Liver (tissue), 9 donors: Measurements from ENCODE around the gene YARS2. TPM values are rescaled to one million over a fixed set of nuclear protein-coding genes. Genes with fewer than 3 reads are reported as not detected.

Source experiments
- DNase-seq: peaks from one replicate; pipeline ENCODE4 v3.0.0-alpha.2; 2017; ENCODE audit warnings: low spot score
- H3K27ac ChIP-seq, 2 donors: one replicate each; pipeline ENCODE4 v1.7.0; 2013; ENCODE audit warnings: inconsistent platforms in 2 of 2, low read length in 2 of 2, control low read depth in 1 of 2, low read depth in 1 of 2, mild to moderate bottlenecking in 1 of 2
- H3K27me3 ChIP-seq, 4 donors: one replicate each; pipeline versions ENCODE4 v1.6.1 to v1.7.0; 2013; ENCODE audit warnings: low read length in 3 of 4, inconsistent platforms in 1 of 4, mild to moderate bottlenecking in 1 of 4, moderate library complexity in 1 of 4; ENCODE audit not compliant: control insufficient read depth in 4 of 4, insufficient read depth in 4 of 4
- H3K36me3 ChIP-seq, 4 donors: one replicate each; pipeline versions ENCODE4 v1.6.1 to v1.7.0; 2013; ENCODE audit warnings: low read length in 3 of 4, mild to moderate bottlenecking in 3 of 4, low read depth in 1 of 4, moderate library complexity in 1 of 4; ENCODE audit not compliant: control insufficient read depth in 4 of 4, insufficient read depth in 3 of 4
- H3K4me1 ChIP-seq, 4 donors: one replicate each; pipeline versions ENCODE4 v1.6.1 to v1.7.0; 2013; ENCODE audit warnings: low read length in 3 of 4, mild to moderate bottlenecking in 3 of 4, moderate library complexity in 1 of 4; ENCODE audit not compliant: control insufficient read depth in 4 of 4, insufficient read depth in 4 of 4
- H3K4me3 ChIP-seq, 3 donors: one replicate each; pipeline versions ENCODE4 v1.6.1 to v1.7.0; 2013; ENCODE audit warnings: low read length in 3 of 3, control low read depth in 1 of 3, low read depth in 1 of 3, mild to moderate bottlenecking in 1 of 3
- H3K9ac ChIP-seq, 2 donors: one replicate each; pipeline ENCODE4 v1.7.0; 2013; ENCODE audit warnings: low read length in 2 of 2, mild to moderate bottlenecking in 2 of 2, moderate library complexity in 2 of 2, control low read depth in 1 of 2, low read depth in 1 of 2
- H3K9me3 ChIP-seq, 4 donors: one replicate each; pipeline versions ENCODE4 v1.6.1 to v1.7.0; 2013; ENCODE audit warnings: low read length in 3 of 4; ENCODE audit not compliant: control insufficient read depth in 4 of 4
- ATF3 ChIP-seq: IDR thresholded peaks from 2 replicates; pipeline ENCODE4 v1.6.1; 2016; ENCODE audit warnings: antibody characterized with exemption
- CTCF ChIP-seq: fragments of 150-350 bp; IDR thresholded peaks from 2 replicates; pipeline ENCODE4 v1.5.1; 2017; ENCODE audit warnings: improper control_type of control experiment, low read depth, low read length; ENCODE audit not compliant: missing input control
- EGR1 ChIP-seq, 2 donors: IDR thresholded peaks; 2 replicates each; pipeline ENCODE4 v1.6.1; 2016 to 2018; ENCODE audit warnings: antibody characterized with exemption in 2 of 2, low read depth in 2 of 2
- FOXA1 ChIP-seq: IDR thresholded peaks from 2 replicates; pipeline ENCODE4 v1.6.1; 2016; ENCODE audit warnings: antibody characterized with exemption
- FOXA2 ChIP-seq: IDR thresholded peaks from 2 replicates; pipeline ENCODE4 v1.6.1; 2016; ENCODE audit warnings: antibody characterized with exemption
- GABPA ChIP-seq, 2 donors: IDR thresholded peaks in 1 of 2; conservative IDR thresholded peaks in 1 of 2; 2 replicates each; pipeline ENCODE4 v1.6.1; 2016; ENCODE audit warnings: antibody characterized with exemption in 2 of 2, mild to moderate bottlenecking in 1 of 2, moderate library complexity in 1 of 2
- HNF4A ChIP-seq, 2 donors: conservative IDR thresholded peaks; 2 replicates each; pipeline ENCODE4 v1.6.1; 2016; ENCODE audit warnings: antibody characterized with exemption in 2 of 2, mild to moderate bottlenecking in 2 of 2
- HNF4G ChIP-seq: IDR thresholded peaks from 2 replicates; pipeline ENCODE4 v1.6.1; 2016; ENCODE audit warnings: antibody characterized with exemption
- MAX ChIP-seq: IDR thresholded peaks from 2 replicates; pipeline ENCODE4 v1.6.1; 2016; ENCODE audit warnings: antibody characterized with exemption
- NR2F2 ChIP-seq: IDR thresholded peaks from 2 replicates; pipeline ENCODE4 v1.6.1; 2016; ENCODE audit warnings: antibody characterized with exemption
- RAD21 ChIP-seq, 2 donors: IDR thresholded peaks; 2 replicates each; pipeline ENCODE4 v1.6.1; 2016; ENCODE audit warnings: antibody characterized with exemption in 2 of 2, mild to moderate bottlenecking in 2 of 2
- REST ChIP-seq: IDR thresholded peaks from 2 replicates; pipeline ENCODE4 v1.6.1; 2016; ENCODE audit warnings: antibody characterized with exemption, mild to moderate bottlenecking
- RXRA ChIP-seq, 2 donors: IDR thresholded peaks; 2 replicates each; pipeline ENCODE4 v1.6.1; 2017 to 2018; ENCODE audit warnings: antibody characterized with exemption in 2 of 2, mild to moderate bottlenecking in 1 of 2
- SP1 ChIP-seq: IDR thresholded peaks from 2 replicates; pipeline ENCODE4 v1.6.1; 2018; ENCODE audit warnings: antibody characterized with exemption, mild to moderate bottlenecking
- TAF1 ChIP-seq: conservative IDR thresholded peaks from 2 replicates; pipeline ENCODE4 v1.6.1; 2016; ENCODE audit warnings: antibody characterized with exemption, mild to moderate bottlenecking
- ZBTB33 ChIP-seq: IDR thresholded peaks from 2 replicates; pipeline ENCODE4 v1.6.1; 2016; ENCODE audit warnings: antibody characterized with exemption
- WGBS: extraction: QIAGEN DNeasy Blood & Tissue Kit; methylation state at CpG from one replicate; pipeline ENCODE4 v1.1.7; 2013; 5-methylcytosine and 5-hydroxymethylcytosine counted together
- polyA plus RNA-seq, 2 donors: library from polyadenylated mRNA; stranded (reverse) in 1 of 2; unstranded in 1 of 2; fragments of 200-250 nt in 1 of 2; fragments of >200 nt in 1 of 2; fragmentation: Nextera tagmentation in 1 of 2; extraction: Ambion mirVana in 1 of 2; gene quantifications; one replicate each; pipeline versions ENCODE4 v1.2.1 to v1.2.3, GENCODE V29; 2013 to 2015
- total RNA-seq, 2 donors: library from RNA; depleted of rRNA; stranded (reverse); fragments of >200 nt; gene quantifications; one replicate each; pipeline ENCODE4 v1.2.3, GENCODE V29; 2014
- donor health status: healthy.
- donor health status: healthy.
- donor health status: healthy.
- donor health status: healthy.
- donor health status: healthy.

YARS2 gene
- total and polyA plus RNA-seq, 4 donors: 7.4 to 16.4 (median 10.4) TPM

- no peak overlapping the region for H3K4me3 ChIP-seq
- no peak for DNase-seq
- H3K27ac ChIP-seq: no peak overlapping the region
- H3K9ac ChIP-seq: no peak overlapping the region
- no peaks in the 10 kb centered on the region for H3K27me3 ChIP-seq
- H3K36me3 ChIP-seq: no peaks in the 10 kb centered on the region
- 83% methylated on average over 6 of the region's 6 CpGs for WGBS
- TF ChIP-seq RXRA (IDR thresholded peaks at IDR 0.05): no peak
- no peak for TF ChIP-seq ZBTB33
- no peak for TF ChIP-seq RAD21 (IDR thresholded peaks at IDR 0.05)
- no peak for TF ChIP-seq REST
- TF ChIP-seq GABPA (IDR thresholded peaks at IDR 0.05 in 1 of 2, conservative IDR thresholded peaks at IDR 0.05 in 1 of 2): no peak
- no peak for TF ChIP-seq SP1
- no peak for TF ChIP-seq MAX
- no peak for TF ChIP-seq FOXA2
- no peak for TF ChIP-seq ATF3
- TF ChIP-seq EGR1 (IDR thresholded peaks at IDR 0.05; ENCODE audit: low read depth in 2 of 2): no peak
- TF ChIP-seq HNF4A (conservative IDR thresholded peaks at IDR 0.05): no peak
- H3K4me1 ChIP-seq: no peaks in the 10 kb centered on the region
- H3K9me3 ChIP-seq: no peaks in the 10 kb centered on the region
Observed at GRCh38 chr12:32777691-32778175, 22.0 kb upstream of the YARS2 start.

- DNase-seq: no peak
- H3K9ac ChIP-seq: no peak overlapping the region
- TF ChIP-seq NR2F2 (no peak), CTCF (no peak), FOXA2 (no peak), ATF3 (no peak), GABPA (IDR thresholded peaks at IDR 0.05 in 1 of 2, conservative IDR thresholded peaks at IDR 0.05 in 1 of 2) (no peak), TAF1 (no peak), FOXA1 (no peak), HNF4G (no peak), ZBTB33 (no peak), REST (no peak), RAD21 (IDR thresholded peaks at IDR 0.05) (no peak), SP1 (no peak), RXRA (IDR thresholded peaks at IDR 0.05) (no peak), MAX (no peak)
- H3K27ac ChIP-seq: no peak overlapping the region
- no peaks in the 10 kb centered on the region for H3K27me3 ChIP-seq
- 63% methylated on average over 5 of the region's 5 CpGs for WGBS
- H3K4me3 ChIP-seq: no peak overlapping the region
- H3K36me3 ChIP-seq: no peaks in the 10 kb centered on the region
- no peaks in the 10 kb centered on the region for H3K4me1 ChIP-seq
- H3K9me3 ChIP-seq: no peaks in the 10 kb centered on the region
Observed at GRCh38 chr12:32777159-32777558, 21.5 kb upstream of the YARS2 start.
